Lower lobe of right lung (tissue), 2 donors: ENCODE results near the gene USO1. TPM values are rescaled to one million over a fixed set of nuclear protein-coding genes. Genes with fewer than 3 reads are reported as not detected.

Experiments
- ATAC-seq, 2 donors: fragments of 200-7000 bp; cut with Tn5 transposase; one replicate each; pipeline ENCODE4 v1.9.1; 2020 to 2022; ENCODE audit warnings: mild to moderate bottlenecking in 2 of 2, moderate library complexity in 2 of 2
- DNase-seq: peaks from one replicate; pipeline ENCODE4 v3.0.0-alpha.2; 2020
- H3K27ac ChIP-seq: fragments of 200-600 bp; one replicate; pipeline ENCODE4 v1.8.0; 2022
- H3K27me3 ChIP-seq: fragments of 200-600 bp; one replicate; pipeline ENCODE4 v1.8.0; 2022; ENCODE audit warnings: low read depth
- H3K36me3 ChIP-seq: fragments of 200-600 bp; one replicate; pipeline ENCODE4 v1.8.0; 2022; ENCODE audit warnings: mild to moderate bottlenecking
- H3K4me1 ChIP-seq: fragments of 200-600 bp; one replicate; pipeline ENCODE4 v1.8.0; 2022
- H3K4me3 ChIP-seq: fragments of 200-600 bp; one replicate; pipeline ENCODE4 v1.8.0; 2022; ENCODE audit warnings: mild to moderate bottlenecking
- H3K9me3 ChIP-seq: fragments of 200-600 bp; one replicate; pipeline ENCODE4 v1.8.0; 2022
- CTCF ChIP-seq: fragments of 200-600 bp; IDR thresholded peaks from one replicate; pipeline ENCODE4 v1.8.0; 2022; ENCODE audit warnings: antibody characterized with exemption, mild to moderate bottlenecking
- intact Hi-C: fragments of 100-400 bp; cut with DNase I; formaldehyde crosslinking; loops from one replicate; pipeline ENCODE4 v1.11.0; 2022
- total RNA-seq: library from RNA; stranded (reverse); fragmentation: NEBNext Ultra II Directional; extraction: Animal tissue kit (Norgen Biotek cat#: 25700); gene quantifications from one replicate; pipeline ENCODE4 v1.2.1, GENCODE V29; 2021
- donor health status: DM: no; HTN: yes; CAD: no; lungs with severe emphysema.

The USO1 gene
- total RNA-seq, 1 donor from 2014 or later: 55.6 TPM

- DNase-seq (no peak), ATAC-seq (no peak)
- H3K27ac ChIP-seq: no peak overlapping the region
- no peaks in the 10 kb centered on the region for H3K27me3 ChIP-seq
- H3K36me3 ChIP-seq: peaks cover under 1% of the 10 kb centered on the region
- intact Hi-C loops: no loop called here
- H3K9me3 ChIP-seq: no peaks in the 10 kb centered on the region
- no peak for TF ChIP-seq CTCF
- H3K4me1 ChIP-seq: no peaks in the 10 kb centered on the region
- H3K4me3 ChIP-seq: no peak overlapping the region
These were observed 96.3 kb downstream of the USO1 start for GRCh38 chr4:75820676-75821075.

- intact Hi-C loops: no loop called here
- Histone ChIP-seq H3K4me3 (no peak overlapping the region), H3K27me3 (no peaks in the 10 kb centered on the region), H3K9me3 (no peaks in the 10 kb centered on the region), H3K4me1 (no peaks in the 10 kb centered on the region), H3K36me3 (no peaks in the 10 kb centered on the region), H3K27ac (no peak overlapping the region)
- no peak for ATAC-seq
- no peak for DNase-seq
- no peak for TF ChIP-seq CTCF
These were observed 96.8 kb downstream of the USO1 start for GRCh38 chr4:75821216-75821615.

- DNase-seq (no peak), ATAC-seq (no peak)
- Histone ChIP-seq H3K4me3 (no peak overlapping the region), H3K36me3 (no peaks in the 10 kb centered on the region), H3K4me1 (no peaks in the 10 kb centered on the region), H3K9me3 (no peaks in the 10 kb centered on the region), H3K27me3 (no peaks in the 10 kb centered on the region), H3K27ac (no peak overlapping the region)
- no peak for TF ChIP-seq CTCF
- intact Hi-C loops: no loop called here
These were observed 97.6 kb downstream of the USO1 start for GRCh38 chr4:75821966-75822365.

GRCh38 chr4:75822416-75822815, 98.0 kb downstream of the USO1 start:
- Histone ChIP-seq H3K27ac (no peak overlapping the region), H3K4me1 (no peaks in the 10 kb centered on the region), H3K36me3 (no peaks in the 10 kb centered on the region), H3K9me3 (no peaks in the 10 kb centered on the region), H3K4me3 (no peak overlapping the region), H3K27me3 (no peaks in the 10 kb centered on the region)
- DNase-seq (no peak), ATAC-seq (no peak)
- TF ChIP-seq CTCF: no peak
- intact Hi-C loops: no loop called here

GRCh38 chr4:75823812-75824211, 99.4 kb downstream of the USO1 start:
- intact Hi-C loops: no loop called here
- H3K9me3 ChIP-seq: no peaks in the 10 kb centered on the region

More at GRCh38 chr4:75823812-75824211, 99.4 kb downstream of the USO1 start:
- no peaks in the 10 kb centered on the region for H3K4me1 ChIP-seq
- no peak overlapping the region for H3K4me3 ChIP-seq
- no peak for ATAC-seq
- no peak for TF ChIP-seq CTCF
- no peaks in the 10 kb centered on the region for H3K36me3 ChIP-seq
- DNase-seq: no peak
- H3K27ac ChIP-seq: no peak overlapping the region
- no peaks in the 10 kb centered on the region for H3K27me3 ChIP-seq
